A549 treated with CpdA at 1 μM for 4 hours (cell line): Measurements from ENCODE around the gene PLA2G4E. TPM values are rescaled to one million over a fixed set of nuclear protein-coding genes. Genes with fewer than 3 reads are reported as not detected.

ENCODE experiments used
- total RNA-seq: library from RNA; stranded (reverse); fragments of 200-300 nt; extraction: Qiagen RNA extraction; gene quantifications from 5 replicates; pipeline ENCODE4 v1.2.3, GENCODE V29; 2022; ENCODE audit warnings: low read depth

Gene PLA2G4E
- not detected in 5 replicates for total RNA-seq

GRCh38 chr15:42020713-42021273 lies at the start of gene PLA2G4E:
TSS of gene PLA2G4E (minus strand) at chr15:42021042. CDS start at chr15:42021030, 12 bp downstream.

GRCh38 chr15:41972253-41973242 lies 48.3 kb downstream of the PLA2G4E start, which contains the start of gene EHD4:
TSS of gene EHD4 (minus strand) at chr15:41972557. CDS start at chr15:41972494, 63 bp downstream.

Other genes with a start within 250 kb of the PLA2G4E start
- gene MAPKBP1, start 246.6 kb downstream of the PLA2G4E start, total RNA-seq, result 2.9 to 5.5 TPM (median 4.5 TPM) in 5 replicates
- 2.2 to 4.2 TPM (median 3.5 TPM) in 5 replicates for gene JMJD7, start 192.9 kb downstream of the PLA2G4E start, total RNA-seq
- gene PLA2G4B, start 182.2 kb downstream of the PLA2G4E start, total RNA-seq, result 1.4 to 3.3 TPM (median 1.8 TPM) in 5 replicates
- gene SPTBN5, start 127.0 kb downstream of the PLA2G4E start, total RNA-seq, result 0.09 to 0.29 TPM (median 0.23 TPM) in 5 replicates
- gene EHD4, start 48.5 kb downstream of the PLA2G4E start, total RNA-seq, result 9.5 to 12.2 TPM (median 11.1 TPM) in 5 replicates
- gene PLA2G4D, start 73.5 kb upstream of the PLA2G4E start, total RNA-seq, result not detected in 5 replicates
- not detected in 5 replicates for gene PLA2G4F, start 135.6 kb upstream of the PLA2G4E start, total RNA-seq
- gene VPS39, start 187.3 kb upstream of the PLA2G4E start, total RNA-seq, result 14.0 to 20.6 TPM (median 17.1 TPM) in 5 replicates